Dedifferentiated amniotic fluid mesenchymal stem cell (primary cell): Measurements from ENCODE around the gene EZR.
A peak's percentile ranks its signal among the peaks of the same experiment; 100 is the strongest.

Experiments
- DNase-seq: peaks from one replicate; pipeline ENCODE4 v3.0.0-alpha.2; 2016; ENCODE audit errors: extremely low spot score

The EZR gene

DNA sequence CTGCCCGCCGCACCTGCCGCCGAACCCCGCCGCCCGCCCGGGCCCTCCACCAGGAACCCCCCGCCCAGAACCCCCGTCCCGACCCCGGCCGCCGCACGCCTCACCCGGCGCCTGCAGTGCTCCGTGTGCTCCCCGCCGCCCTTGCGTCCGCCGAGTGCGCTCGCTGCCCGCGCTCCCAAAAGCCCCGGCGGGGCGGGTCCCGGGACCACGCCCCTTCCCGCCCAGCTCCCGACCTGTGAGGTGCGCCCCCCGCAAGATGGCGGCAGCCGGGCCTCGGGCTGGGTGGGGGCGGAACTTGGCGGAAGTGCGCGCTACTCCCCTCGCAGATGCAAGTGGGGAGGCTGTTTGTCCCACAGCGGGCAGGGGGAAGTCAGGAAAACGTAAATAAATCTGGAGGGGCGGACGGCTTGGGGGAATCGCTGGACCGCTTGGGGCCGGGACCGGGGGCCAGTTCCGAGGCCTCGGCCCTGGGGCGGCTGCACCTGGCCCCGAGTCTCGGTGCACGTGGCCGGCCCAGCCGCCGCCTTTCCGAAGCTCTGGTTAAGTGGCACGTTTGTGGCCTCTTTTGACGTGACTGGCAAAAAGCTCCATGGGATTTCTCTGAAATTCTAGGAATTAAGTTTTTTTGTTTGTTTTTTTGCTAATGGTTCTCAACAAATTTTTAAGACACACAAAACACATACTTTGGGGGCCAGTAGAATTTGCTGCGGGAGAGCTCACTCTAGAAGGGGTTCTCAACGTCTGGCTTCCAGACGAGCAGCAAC, at the start of gene EZR:
Gene EZR (minus strand): TSS at position 156 of the 764 bp plus-strand sequence. CDS start 1,275 bp downstream, outside the sequence.
- no peak for DNase-seq

DNA sequence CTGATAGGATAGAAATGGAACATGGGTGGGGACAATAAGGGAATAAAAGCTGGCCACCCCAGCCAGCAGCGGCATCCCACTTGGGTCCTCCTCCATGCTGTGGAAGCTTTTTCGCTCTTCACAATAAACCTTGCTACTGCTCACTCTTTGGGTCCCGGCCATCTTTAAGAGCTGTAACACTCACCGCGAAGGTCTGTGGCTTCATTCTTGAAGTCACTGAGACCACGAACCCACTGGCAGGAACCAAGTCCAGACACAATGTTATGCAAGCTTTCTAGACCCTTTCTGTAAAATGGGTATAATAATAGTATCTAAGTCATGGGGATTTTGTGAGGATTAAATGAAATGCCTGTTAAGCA, 48.9 kb upstream of the EZR start:
- DNase-seq, result no peak

DNA sequence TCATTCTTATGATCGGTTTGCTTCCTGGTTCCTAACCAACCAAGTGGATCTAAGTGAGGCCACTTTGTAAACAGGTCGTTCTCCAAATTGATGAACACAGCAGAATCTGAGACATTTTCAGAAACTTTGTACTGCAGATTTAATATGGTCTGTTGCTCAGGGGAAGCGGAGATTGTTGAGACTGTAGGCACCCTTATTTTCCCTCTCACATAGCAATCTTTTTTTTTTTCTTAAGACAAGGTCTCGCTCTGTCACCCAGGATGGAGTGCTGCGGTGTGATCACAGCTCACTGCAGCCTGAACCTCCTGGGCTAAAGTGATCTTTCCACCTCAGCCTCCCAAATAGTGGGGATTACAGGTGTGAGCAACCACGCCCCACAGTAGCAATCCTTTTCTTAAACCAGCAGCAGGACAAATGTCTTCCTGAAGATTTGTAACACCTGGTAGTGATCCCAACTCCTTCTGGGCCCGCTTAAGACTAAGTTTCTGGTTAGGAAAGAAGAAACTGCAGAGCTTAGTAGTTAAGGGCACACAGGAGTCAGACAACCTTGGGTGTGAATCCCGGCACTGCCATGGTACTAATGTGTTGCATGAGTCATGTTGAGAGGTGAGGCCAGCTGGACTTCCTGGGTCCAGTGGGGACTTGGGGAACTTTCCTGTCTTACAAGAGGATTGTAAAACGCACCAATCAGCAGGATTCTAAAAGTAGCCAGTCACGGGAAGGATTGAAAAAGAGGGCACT, 48.4 kb upstream of the EZR start:
- DNase-seq, result no peak

- no peak for DNase-seq
Observed at GRCh38 chr6:158865769-158866168, 46.6 kb upstream of the EZR start.

DNA sequence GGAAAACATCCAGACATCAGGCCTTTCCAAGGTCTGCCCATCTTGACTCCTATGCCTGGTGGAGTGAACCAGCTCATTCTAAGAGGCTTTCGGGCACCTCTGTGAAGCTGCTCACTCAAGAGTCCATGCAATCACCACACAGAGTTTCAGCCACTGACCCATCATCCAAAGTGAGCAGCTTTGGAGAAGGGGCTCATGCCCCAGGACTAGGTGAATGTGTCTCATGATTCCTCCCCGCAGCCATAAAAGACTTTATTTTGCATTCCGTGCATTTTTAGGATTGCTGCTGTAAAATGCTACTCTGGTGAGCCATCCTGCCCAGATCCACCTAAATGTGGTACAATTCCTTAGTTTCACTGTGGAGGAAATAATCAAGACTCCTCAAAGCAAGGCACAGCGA, 44.5 kb upstream of the EZR start:
- DNase-seq, result no peak

DNA sequence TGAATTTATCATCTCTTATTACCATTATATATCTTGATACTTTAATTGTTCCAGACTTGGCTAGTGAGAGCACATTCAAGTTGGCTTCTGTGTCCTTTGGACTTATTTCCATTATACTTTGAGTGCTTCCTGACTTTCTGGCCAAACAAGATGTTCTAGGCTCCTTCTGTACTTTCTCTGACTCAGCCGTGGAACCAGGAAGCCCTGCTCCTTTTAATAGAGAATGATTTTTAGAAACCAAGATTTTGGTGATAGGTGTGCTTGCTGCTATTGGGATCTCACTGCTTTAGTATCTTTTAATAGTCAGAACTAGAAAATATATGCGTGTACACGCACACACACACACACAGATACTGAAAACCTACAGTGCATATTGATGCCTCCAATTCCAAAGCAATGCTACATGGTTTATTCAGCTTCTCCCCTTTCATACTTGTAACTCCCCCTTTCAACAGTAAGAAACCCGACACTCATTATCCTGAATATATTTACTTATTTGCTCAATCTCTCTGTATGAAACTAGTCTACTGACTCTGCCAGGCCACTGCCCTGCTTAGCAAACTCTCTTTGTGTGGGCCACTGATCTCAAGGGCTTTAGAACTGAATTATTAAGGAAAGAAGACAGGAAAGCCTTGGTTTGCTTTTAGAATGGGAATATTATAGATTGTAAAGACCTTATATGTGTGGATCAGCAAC, 42.7 kb upstream of the EZR start:
- DNase-seq, result no peak

- no peak for DNase-seq
Observed at GRCh38 chr6:158860279-158860865, 41.2 kb upstream of the EZR start.

GRCh38 chr6:158856261-158856660, 37.1 kb upstream of the EZR start:
- DNase-seq, result no peak

DNA sequence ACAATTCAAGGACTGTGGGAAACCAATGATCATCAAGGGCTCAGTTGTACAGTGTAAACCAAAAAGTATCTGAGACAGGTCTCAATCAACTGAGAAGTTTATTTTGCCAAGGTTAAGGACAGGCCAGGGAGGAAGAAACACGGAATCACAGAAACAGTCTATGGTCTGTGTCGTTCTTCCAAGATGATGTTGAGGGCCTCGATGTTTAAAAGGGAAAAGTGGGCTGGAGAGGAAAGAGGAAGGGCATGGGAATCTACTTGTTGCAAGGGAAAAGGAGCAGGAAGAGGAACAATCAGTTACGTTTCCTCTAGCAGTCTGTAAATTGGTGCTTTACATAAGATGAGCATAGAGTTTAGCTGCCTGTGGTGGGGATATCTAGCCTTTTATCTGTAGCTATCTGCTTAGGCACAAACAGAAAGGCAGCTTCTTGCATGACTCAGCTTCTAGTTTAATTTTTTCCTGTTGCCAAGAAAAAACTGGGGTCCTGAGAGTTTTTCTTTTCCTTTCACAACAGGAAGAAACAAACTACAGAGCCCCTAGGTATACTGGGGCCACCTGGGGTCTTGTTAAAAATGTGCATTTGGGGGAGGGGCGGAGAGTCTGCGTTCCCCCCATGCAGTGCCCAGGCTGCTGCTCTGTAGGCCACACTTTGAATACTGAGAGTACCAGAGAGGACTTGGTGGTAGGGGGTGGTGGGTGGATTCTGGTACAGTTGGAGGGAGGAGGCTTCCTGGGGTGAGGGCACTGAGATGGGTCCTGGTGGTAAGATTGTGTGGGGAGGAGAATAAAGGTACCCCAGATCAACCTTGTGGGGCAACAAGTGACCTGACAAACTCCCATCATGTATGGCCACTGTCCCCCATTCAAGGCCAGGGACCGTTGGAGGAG, 35.3 kb upstream of the EZR start:
- no peak for DNase-seq

DNA sequence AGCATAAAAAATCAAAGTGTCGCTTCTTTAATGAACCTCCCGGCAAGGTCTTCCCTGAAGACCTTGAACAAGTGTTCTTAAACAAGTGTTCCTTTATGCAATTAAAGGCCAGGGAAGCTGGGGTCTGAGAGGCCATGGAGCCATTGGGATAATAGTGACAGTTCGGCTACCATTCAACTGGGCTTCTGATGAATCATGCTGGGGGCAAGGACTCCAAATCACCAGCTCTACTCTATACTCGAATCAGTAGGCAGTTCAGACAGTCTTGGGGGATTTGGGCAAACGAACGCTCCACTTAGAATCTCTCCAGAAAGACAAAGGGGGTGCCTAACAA, 34.7 kb upstream of the EZR start:
- no peak for DNase-seq

GRCh38 chr6:158853072-158853879, 34.1 kb upstream of the EZR start:
- DNase-seq, result peak; percentile 66

GRCh38 chr6:158852312-158853071, 33.3 kb upstream of the EZR start:
- DNase-seq, result no peak

DNA sequence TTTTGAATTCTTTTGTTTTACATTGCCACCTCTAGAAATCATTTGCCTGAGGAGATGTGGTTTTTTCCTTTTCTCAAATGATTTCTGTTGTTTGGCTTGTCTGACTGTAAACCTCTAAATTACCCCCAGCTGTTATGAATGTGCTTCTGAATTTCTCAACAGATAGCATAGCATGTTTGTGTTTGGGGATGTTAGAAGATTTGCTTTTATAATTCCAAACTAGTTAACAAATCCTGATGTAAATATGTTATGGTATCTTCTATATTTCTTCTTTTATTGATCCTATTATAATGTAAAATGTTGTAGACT, 31.6 kb upstream of the EZR start:
- DNase-seq, result peak; percentile 21

DNA sequence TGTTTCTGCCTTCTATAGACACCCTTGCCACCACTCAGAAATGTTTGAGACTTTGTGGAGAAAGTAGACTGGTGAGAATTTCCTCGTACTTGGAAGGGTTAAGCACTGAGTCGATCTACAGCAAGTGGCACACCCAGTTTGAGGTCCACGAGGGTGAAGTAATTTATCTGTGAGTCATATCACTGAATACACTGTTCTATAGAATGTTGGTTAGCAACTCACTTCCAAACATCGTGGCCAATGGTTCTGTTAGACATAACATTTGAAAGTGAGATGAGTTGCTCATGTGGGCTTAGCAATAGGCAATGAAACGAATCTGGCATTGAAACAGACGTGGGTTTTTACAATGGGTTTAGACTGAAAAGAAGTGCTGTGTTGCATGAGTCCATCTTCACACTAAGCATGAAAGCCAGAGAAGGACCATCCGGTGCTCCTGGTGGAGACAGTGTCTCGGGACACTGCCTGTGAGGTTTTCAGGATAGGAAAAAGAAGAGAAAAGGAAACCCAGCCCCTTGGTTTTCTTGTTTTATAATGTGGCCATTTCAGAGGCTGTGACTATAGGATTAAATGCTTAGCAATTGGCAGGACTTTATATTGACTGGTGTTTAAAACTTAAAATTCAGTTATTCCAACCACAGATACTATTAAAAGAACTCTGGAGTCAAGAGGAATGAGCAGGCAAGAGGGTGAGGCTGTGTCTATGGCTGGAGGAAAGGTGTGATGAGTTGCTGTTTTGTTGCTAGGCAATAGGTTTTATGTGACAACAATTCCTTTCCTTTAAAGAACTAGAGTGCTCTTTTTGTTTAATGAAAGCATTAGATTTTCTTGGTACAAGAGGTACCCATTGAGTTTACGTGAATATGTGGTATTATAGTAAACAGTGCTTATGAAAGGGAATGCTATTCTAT, 31.0 kb upstream of the EZR start:
- peak; percentile 85 for DNase-seq

DNA sequence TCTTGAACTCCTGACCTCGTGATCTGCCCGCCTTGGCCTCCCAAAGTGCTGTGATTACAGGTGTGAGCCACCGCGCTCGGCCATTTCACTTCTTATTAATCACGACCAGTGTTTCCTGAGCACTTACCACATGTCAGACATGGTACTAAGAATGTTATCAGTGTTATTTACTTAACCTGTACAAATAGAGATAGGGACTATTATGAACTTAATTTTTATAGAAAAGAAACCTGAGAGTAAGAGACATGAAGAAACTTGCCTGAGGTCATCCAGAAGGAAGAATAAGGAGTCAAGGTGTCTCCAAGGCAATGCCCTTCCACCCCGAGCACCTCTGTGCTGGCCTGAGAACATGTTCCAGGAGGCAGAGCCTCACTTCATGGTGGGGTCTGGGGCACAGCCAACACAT, 29.3 kb upstream of the EZR start:
- no peak for DNase-seq

DNA sequence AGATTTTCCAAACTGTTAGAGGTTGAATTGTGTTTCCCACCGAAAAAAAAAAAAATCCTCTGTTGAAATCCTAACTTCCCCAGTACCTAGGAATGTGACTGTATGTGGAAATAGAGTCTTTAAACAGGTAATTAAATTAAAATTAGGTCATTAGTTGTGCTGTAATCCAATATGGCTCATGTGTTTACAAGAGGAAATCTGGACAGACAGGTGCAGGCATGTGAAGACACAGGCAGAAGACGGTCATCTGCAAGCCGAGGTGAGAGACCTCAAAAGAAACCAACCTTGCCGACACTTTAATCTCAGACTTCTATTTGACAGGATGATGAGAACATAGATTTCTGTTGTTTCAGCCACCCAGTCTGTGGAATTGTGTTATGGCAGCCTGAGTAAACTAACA, 28.6 kb upstream of the EZR start:
- no peak for DNase-seq

DNA sequence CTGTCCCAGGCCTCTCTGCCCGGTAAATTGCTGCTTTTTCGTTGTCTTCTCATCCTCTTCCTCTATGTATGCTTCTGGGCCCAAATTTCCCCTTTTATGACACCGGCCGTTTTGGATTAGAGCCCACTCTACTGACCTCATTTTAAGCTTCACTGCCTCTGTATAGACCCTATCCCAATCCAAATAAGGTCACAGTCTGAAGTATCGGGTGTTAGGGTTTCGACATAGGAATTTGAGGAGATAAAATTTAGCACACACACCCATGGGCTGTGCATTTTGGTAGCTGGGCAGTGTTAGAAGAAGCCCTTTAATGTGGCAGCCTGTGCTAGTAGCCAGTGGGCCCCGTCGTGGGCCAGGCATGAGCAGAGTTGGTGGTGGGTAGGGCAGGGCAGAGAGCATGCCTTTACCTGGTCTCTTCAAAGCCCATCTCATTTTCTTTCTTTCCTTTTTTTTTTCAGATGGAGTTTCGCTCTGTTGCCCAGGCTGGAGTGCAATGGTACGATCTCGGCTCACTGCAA, 27.9 kb upstream of the EZR start:
- DNase-seq, result no peak

DNA sequence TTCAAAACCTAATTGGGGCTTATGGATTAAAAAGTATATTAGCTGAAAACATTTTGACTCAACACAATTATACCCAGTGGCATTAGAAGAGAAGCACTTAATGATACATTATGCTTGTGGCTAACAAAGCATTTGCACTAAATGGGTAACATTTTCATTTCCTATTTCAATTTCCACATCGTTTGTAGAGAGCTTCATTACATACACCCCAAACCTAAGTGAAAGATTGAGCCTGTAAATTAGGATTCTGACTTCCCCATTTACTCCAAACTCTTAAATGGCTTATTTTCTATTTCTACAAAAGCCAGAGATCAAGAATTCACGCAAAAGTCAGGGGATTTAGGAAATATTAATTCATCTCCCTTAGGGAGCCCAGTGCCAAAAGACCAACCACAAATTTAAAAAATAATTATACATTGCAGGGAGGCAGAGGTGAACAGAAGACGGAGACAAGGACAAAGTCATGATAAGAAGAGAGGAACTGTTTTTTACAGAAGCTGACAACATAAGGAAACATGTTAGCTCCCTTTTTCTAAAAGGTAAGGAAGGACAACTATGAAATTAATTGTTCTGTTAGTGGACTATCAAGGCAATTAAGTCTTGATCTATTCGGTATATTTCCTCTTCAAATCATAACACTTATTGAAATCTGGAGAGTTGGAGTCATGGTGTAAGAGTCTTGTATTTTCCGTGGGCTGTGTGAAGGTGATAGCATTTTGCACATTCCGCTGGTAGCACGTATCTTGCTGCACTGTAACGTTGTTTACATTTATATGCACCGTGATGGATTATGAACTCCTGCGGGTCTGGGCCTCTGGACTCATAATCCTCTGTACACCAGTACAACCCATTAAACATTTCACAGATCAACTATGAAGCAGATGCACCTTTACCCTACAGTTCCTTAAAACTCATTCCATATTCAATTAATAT, 24.8 kb upstream of the EZR start:
- DNase-seq, result no peak
